22Rv1 (cell line): Measurements from ENCODE around the gene AKNA.

Experiments
- ZFX ChIP-seq: fragments of 450-650 bp; IDR thresholded peaks from 2 replicates; pipeline ENCODE4 v1.6.1; 2017; ENCODE audit warnings: antibody characterized with exemption, borderline replicate concordance
- TF ChIP-seq, protein P1 (sequence below): fragments of 450-650 bp; IDR thresholded peaks from 2 replicates; pipeline ENCODE4 v1.5.1; 2017; ENCODE audit warnings: mild to moderate bottlenecking

DNA sequence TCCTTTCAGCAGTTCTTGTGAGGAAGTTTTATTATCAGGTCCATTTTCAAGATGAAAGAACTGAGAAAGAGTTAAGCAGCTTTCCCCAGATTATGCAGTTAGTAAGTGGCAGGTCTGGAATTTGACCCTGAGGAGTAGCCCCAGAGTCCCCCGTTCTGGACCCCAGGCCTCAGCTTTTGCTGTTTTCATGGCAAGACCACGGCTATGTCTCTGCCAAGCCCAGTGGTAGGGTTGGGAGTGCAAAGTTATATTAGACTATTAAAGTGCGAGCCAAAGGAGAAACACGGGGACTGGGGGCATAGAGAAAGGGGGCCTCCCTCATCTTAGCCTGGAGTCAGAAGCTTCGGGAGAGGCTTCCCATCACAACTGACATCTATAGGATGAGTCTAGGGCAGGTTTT is 84.2 kb downstream of the AKNA start:
- TF ChIP-seq, protein P1, sequence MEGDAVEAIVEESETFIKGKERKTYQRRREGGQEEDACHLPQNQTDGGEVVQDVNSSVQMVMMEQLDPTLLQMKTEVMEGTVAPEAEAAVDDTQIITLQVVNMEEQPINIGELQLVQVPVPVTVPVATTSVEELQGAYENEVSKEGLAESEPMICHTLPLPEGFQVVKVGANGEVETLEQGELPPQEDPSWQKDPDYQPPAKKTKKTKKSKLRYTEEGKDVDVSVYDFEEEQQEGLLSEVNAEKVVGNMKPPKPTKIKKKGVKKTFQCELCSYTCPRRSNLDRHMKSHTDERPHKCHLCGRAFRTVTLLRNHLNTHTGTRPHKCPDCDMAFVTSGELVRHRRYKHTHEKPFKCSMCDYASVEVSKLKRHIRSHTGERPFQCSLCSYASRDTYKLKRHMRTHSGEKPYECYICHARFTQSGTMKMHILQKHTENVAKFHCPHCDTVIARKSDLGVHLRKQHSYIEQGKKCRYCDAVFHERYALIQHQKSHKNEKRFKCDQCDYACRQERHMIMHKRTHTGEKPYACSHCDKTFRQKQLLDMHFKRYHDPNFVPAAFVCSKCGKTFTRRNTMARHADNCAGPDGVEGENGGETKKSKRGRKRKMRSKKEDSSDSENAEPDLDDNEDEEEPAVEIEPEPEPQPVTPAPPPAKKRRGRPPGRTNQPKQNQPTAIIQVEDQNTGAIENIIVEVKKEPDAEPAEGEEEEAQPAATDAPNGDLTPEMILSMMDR: no peak
- no peak for TF ChIP-seq ZFX
